Tracheal epithelial cell (primary cell): ENCODE data around the gene ADNP. TPM values are rescaled to one million over a fixed set of nuclear protein-coding genes. Genes with fewer than 3 reads are reported as not detected.

Source experiments
- total RNA-seq: library from RNA; depleted of rRNA; stranded (reverse); fragments of >200 nt; gene quantifications from 2 replicates; pipeline ENCODE4 v1.2.1, GENCODE V29; 2014

Gene ADNP
- 22.7 and 37.9 TPM in 2 replicates for total RNA-seq

DNA sequence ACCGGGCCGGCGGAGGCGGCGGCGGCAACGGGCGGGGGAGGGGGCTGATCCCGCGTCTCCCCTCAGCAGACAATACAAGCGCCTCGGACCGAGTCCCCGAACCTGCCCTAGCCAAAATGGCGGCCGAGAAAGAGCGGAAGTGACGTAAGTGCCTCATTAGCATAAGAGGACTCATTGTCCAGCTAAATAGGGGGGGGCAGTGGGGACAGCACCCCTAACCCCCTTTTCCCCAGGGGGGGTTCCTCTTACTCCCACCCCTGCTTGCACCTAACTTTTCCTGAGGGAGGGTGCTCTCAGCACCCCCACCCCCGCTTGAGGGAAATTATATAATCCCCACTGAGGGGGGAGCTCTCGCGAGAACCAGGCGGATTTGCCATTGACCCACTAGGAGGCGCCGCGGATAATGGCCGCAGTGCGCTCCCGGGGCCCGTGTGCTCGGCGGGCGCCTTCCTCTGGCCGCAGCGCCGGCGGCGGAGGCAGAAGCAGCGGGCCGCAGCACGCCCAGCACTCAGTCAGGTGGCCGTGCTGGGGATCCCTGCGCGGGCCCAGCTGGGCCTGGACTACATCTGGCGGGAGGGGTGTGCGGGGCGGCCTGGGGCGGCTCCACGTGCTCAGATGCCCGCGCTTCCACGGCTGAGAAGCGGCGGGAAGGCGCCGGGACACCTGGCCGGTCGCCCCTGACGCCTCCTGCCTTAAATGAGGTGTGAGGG is at the start of gene ADNP:
ADNP (minus strand) TSS at position 132 of the 710 bp plus-strand sequence. CDS start 27,441 bp downstream, outside the sequence.

DNA sequence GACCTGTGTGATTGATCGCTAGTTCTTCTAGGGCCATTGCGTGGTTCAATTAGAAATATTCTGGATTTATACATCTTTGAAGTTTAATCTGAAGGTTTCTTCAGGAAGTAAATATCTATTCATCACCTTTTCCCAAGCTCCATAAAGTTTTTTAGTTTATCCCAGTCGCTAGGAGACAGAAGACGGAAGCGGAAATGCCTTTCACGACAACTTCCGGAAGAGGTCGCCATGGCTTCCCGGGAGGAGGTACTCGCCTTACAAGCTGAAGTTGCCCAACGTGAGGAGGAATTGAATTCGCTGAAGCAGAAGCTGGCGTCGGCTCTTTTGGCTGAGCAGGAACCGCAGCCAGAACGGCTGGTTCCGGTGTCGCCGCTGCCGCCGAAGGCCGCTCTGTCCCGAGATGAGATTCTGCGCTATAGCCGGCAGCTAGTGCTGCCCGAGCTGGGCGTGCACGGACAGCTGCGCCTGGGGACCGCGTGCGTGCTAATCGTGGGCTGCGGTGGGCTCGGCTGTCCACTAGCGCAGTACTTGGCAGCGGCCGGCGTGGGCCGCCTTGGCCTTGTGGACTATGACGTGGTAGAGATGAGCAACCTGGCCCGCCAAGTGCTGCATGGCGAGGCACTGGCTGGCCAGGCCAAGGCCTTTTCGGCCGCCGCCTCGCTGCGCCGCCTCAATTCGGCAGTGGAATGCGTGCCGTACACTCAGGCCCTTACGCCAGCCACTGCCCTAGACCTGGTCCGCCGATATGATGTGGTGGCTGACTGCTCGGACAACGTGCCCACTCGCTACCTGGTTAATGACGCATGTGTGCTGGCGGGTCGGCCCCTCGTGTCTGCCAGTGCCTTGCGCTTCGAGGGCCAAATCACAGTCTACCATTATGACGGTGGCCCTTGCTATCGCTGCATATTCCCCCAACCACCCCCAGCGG is 27.6 kb upstream of the ADNP start, which contains the start of gene MOCS3:
MOCS3 (plus strand) TSS at position 204 of the 928 bp plus-strand sequence; CDS start at position 229, 25 bp downstream.

DNA sequence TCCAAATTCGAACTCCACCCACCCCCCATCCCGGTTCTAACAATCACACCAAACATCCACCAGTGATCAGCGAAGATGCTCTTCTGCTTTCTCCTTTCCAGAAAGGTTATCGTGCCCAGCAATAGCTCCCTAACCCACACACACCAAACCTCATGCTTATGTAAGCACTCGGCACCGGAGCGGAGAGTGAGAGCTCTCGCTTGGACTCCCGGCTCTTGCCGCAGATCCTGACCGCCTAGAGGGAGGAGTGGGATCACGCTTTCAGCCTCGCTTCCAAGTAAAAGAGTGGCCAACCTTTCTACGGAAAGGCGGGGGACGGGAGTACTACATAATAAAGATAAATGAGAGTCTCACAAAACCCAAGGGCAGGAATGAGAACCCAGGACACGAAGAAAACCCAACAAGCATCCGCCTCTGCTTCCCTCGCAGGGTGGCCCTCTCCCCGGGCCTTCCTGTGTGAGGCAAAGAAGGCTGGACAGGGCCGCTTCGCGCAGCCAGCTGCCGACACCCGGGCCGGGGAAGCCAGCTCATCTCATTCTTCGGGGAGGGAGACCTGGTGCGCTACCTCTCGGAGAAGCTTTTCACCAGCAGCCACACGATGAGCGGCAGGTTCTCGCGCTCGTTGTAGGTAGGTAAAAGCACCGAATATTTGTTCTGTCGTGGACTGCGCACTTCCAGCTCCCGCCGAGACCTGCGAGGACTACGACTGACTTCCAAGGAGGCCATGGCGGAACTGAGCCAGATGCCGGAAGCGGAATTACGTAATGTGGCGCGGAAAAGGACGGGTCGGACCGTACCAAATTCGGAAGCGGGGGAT is 26.8 kb upstream of the ADNP start, which contains the start of gene DPM1:
DPM1 (minus strand) TSS at position 735 of the 817 bp plus-strand sequence; CDS start at position 726, 9 bp downstream.

Other genes with a start within 250 kb of the ADNP start
- gene RIPOR3, start 239.9 kb downstream of the ADNP start, total RNA-seq: 0.64 and 2.7 TPM in 2 replicates
- 10.7 and 19.0 TPM in 2 replicates for gene PARD6B, start 199.9 kb downstream of the ADNP start, total RNA-seq
- gene BCAS4, start 136.4 kb downstream of the ADNP start, total RNA-seq: 11.1 and 14.9 TPM in 2 replicates
- gene DPM1, start 27.1 kb upstream of the ADNP start, total RNA-seq: 76.5 and 83.9 TPM in 2 replicates
- 9.8 and 10.6 TPM in 2 replicates for gene MOCS3, start 27.4 kb upstream of the ADNP start, total RNA-seq
- gene KCNG1, start 91.7 kb upstream of the ADNP start, total RNA-seq: 108 and 148 TPM in 2 replicates